Stimulated activated naive B cell treated with anti-CD40 and anti-IgM and Interleukin-4, amounts not matched to agents 10 μg/mL and 1 μg/mL and 100 μg/mL, for 72 hours (primary cell): Measurements from ENCODE around the gene SLC7A10.
"Not testable (repeated sequence)": the region's sequence is repeated elsewhere in the genome, so short reads cannot be mapped to it uniquely, and the experiment has no call there.

Source experiments
- ATAC-seq, 2 donors: fragments of 150-1000 bp; cut with Tn5 transposase; replicated peaks; 2 replicates each; pipeline ENCODE4 v1.10.0; 2021; ENCODE audit warnings: moderate library complexity in 1 of 2
- DNase-seq: peaks from one replicate; pipeline ENCODE4 v3.0.0; 2021
- H3K27ac Mint-ChIP-seq: one replicate; pipeline ENCODE4 v1.8.0; 2022; ENCODE audit warnings: mild to moderate bottlenecking, mixed read lengths
- H3K27me3 Mint-ChIP-seq, 2 donors: one replicate each; pipeline ENCODE4 v1.8.0; 2022; ENCODE audit warnings: mixed read lengths in 2 of 2
- H3K36me3 Mint-ChIP-seq, 2 donors: one replicate each; pipeline ENCODE4 v1.8.0; 2022; ENCODE audit warnings: mixed read lengths in 2 of 2, mild to moderate bottlenecking in 1 of 2
- H3K4me1 Mint-ChIP-seq, 2 donors: one replicate each; pipeline ENCODE4 v1.8.0; 2022; ENCODE audit warnings: mixed read lengths in 2 of 2, mild to moderate bottlenecking in 1 of 2
- H3K4me3 Mint-ChIP-seq, 2 donors: one replicate each; pipeline ENCODE4 v1.8.0; 2022; ENCODE audit warnings: mild to moderate bottlenecking in 2 of 2, mixed read lengths in 2 of 2, moderate library complexity in 1 of 2
- H3K9me3 Mint-ChIP-seq, 2 donors: one replicate each; pipeline ENCODE4 v1.8.0; 2022; ENCODE audit warnings: mixed read lengths in 2 of 2, mild to moderate bottlenecking in 1 of 2

The SLC7A10 gene

GRCh38 chr19:33224694-33225457 is 774 bp downstream of the SLC7A10 start:
- Mint-ChIP-seq H3K27me3 (peaks cover 67 to 81% of the 10 kb centered on the region in 2 donors), H3K4me1 (peaks cover 8 to 18% of the 10 kb centered on the region in 2 donors), H3K36me3 (peaks cover 2 to 20% of the 10 kb centered on the region in 2 donors), H3K4me3 (no peak overlapping the region), H3K27ac (no peak overlapping the region), H3K9me3 (peaks cover 14 to 16% of the 10 kb centered on the region in 2 donors)
- ATAC-seq (no peak), DNase-seq (no peak)

- H3K9me3 Mint-ChIP-seq, H3K36me3 Mint-ChIP-seq, H3K27ac Mint-ChIP-seq, ATAC-seq, DNase-seq, H3K4me3 Mint-ChIP-seq: not testable (repeated sequence)
- peaks cover 8 to 16% of the 10 kb centered on the region in 2 donors for H3K4me1 Mint-ChIP-seq
- H3K27me3 Mint-ChIP-seq, result peaks cover 51 to 63% of the 10 kb centered on the region in 2 donors
Measured at GRCh38 chr19:33222255-33222654, 3.4 kb downstream of the SLC7A10 start.

GRCh38 chr19:33221638-33222037 is 4.0 kb downstream of the SLC7A10 start:
- Mint-ChIP-seq H3K27me3 (peaks cover 47 to 57% of the 10 kb centered on the region in 2 donors), H3K4me1 (peaks cover 6 to 13% of the 10 kb centered on the region in 2 donors), H3K27ac (no peak overlapping the region), H3K4me3 (no peak overlapping the region), H3K9me3 (peaks cover 0 to 1% of the 10 kb centered on the region in 2 donors), H3K36me3 (peaks cover 0 to 4% of the 10 kb centered on the region in 2 donors)
- ATAC-seq, result no peak
- no peak for DNase-seq

GRCh38 chr19:33220735-33221134 is 4.9 kb downstream of the SLC7A10 start:
- Mint-ChIP-seq H3K9me3 (no peaks in the 10 kb centered on the region), H3K36me3 (no peaks in the 10 kb centered on the region), H3K4me1 (peaks cover 3 to 4% of the 10 kb centered on the region in 2 donors), H3K4me3 (no peak overlapping the region), H3K27ac (no peak overlapping the region), H3K27me3 (peaks cover 43 to 48% of the 10 kb centered on the region in 2 donors)
- DNase-seq (no peak), ATAC-seq (no peak)

GRCh38 chr19:33220115-33220514 is 5.5 kb downstream of the SLC7A10 start:
- Mint-ChIP-seq H3K9me3 (no peaks in the 10 kb centered on the region), H3K4me1 (peaks cover 3 to 4% of the 10 kb centered on the region in 2 donors), H3K4me3 (no peak overlapping the region), H3K27me3 (peaks cover 42 to 46% of the 10 kb centered on the region in 2 donors), H3K27ac (no peak overlapping the region), H3K36me3 (no peaks in the 10 kb centered on the region)
- no peak for ATAC-seq
- DNase-seq, result no peak

- H3K4me3 Mint-ChIP-seq, result no peak overlapping the region
- H3K9me3 Mint-ChIP-seq, result no peaks in the 10 kb centered on the region
- no peaks in the 10 kb centered on the region for H3K4me1 Mint-ChIP-seq
- DNase-seq, result no peak
- no peaks in the 10 kb centered on the region for H3K36me3 Mint-ChIP-seq
- no peak for ATAC-seq
- H3K27me3 Mint-ChIP-seq, result peaks cover 34 to 38% of the 10 kb centered on the region in 2 donors
- no peak overlapping the region for H3K27ac Mint-ChIP-seq
Measured at GRCh38 chr19:33219261-33219815, 6.3 kb downstream of the SLC7A10 start.

- H3K27me3 Mint-ChIP-seq, result peaks cover 20 to 28% of the 10 kb centered on the region in 2 donors
- DNase-seq, result no peak
- no peaks in the 10 kb centered on the region for H3K9me3 Mint-ChIP-seq
- no peak overlapping the region for H3K4me3 Mint-ChIP-seq
- ATAC-seq, result no peak
- no peak overlapping the region for H3K27ac Mint-ChIP-seq
- H3K4me1 Mint-ChIP-seq, result no peaks in the 10 kb centered on the region
- H3K36me3 Mint-ChIP-seq, result no peaks in the 10 kb centered on the region
Measured at GRCh38 chr19:33217881-33218280, 7.8 kb downstream of the SLC7A10 start.

GRCh38 chr19:33216198-33216830 is 9.3 kb downstream of the SLC7A10 start:
- ATAC-seq (no peak), DNase-seq (no peak)
- Mint-ChIP-seq H3K36me3 (no peaks in the 10 kb centered on the region), H3K4me3 (no peak overlapping the region), H3K4me1 (no peaks in the 10 kb centered on the region), H3K27ac (no peak overlapping the region), H3K27me3 (peaks cover 13 to 14% of the 10 kb centered on the region in 2 donors), H3K9me3 (no peaks in the 10 kb centered on the region)

GRCh38 chr19:33215438-33216197 is 10.0 kb downstream of the SLC7A10 start:
- peaks cover 6 to 7% of the 10 kb centered on the region in 2 donors for H3K27me3 Mint-ChIP-seq
- no peak for DNase-seq
- no peak for ATAC-seq
- no peak overlapping the region for H3K27ac Mint-ChIP-seq
- no peaks in the 10 kb centered on the region for H3K9me3 Mint-ChIP-seq
- H3K36me3 Mint-ChIP-seq, result no peaks in the 10 kb centered on the region
- H3K4me3 Mint-ChIP-seq, result no peak overlapping the region
- no peaks in the 10 kb centered on the region for H3K4me1 Mint-ChIP-seq

GRCh38 chr19:33214596-33214995 is 11.1 kb downstream of the SLC7A10 start:
- H3K9me3 Mint-ChIP-seq, result no peaks in the 10 kb centered on the region
- DNase-seq (no peak), ATAC-seq (no peak)
- no peaks in the 10 kb centered on the region for H3K36me3 Mint-ChIP-seq
- H3K27me3 Mint-ChIP-seq, result peaks cover 4 to 5% of the 10 kb centered on the region in 2 donors
- no peak overlapping the region for H3K4me3 Mint-ChIP-seq
- H3K4me1 Mint-ChIP-seq, result no peaks in the 10 kb centered on the region
- H3K27ac Mint-ChIP-seq, result no peak overlapping the region

GRCh38 chr19:33212436-33213172 is 13.0 kb downstream of the SLC7A10 start:
- Mint-ChIP-seq H3K27me3 (peaks cover 4 to 5% of the 10 kb centered on the region in 2 donors), H3K4me1 (no peaks in the 10 kb centered on the region), H3K4me3 (no peak overlapping the region), H3K9me3 (no peaks in the 10 kb centered on the region), H3K27ac (no peak overlapping the region), H3K36me3 (no peaks in the 10 kb centered on the region)
- no peak for DNase-seq
- no peak for ATAC-seq

- Mint-ChIP-seq H3K27me3 (peaks cover 4 to 5% of the 10 kb centered on the region in 2 donors), H3K4me3 (no peak overlapping the region), H3K36me3 (no peaks in the 10 kb centered on the region), H3K9me3 (no peaks in the 10 kb centered on the region), H3K4me1 (no peaks in the 10 kb centered on the region), H3K27ac (no peak overlapping the region)
- no peak for ATAC-seq
- DNase-seq, result no peak
Measured at GRCh38 chr19:33211794-33212435, 13.7 kb downstream of the SLC7A10 start.

- Mint-ChIP-seq H3K27ac (no peak overlapping the region), H3K4me3 (no peak overlapping the region), H3K4me1 (no peaks in the 10 kb centered on the region), H3K9me3 (no peaks in the 10 kb centered on the region), H3K36me3 (no peaks in the 10 kb centered on the region), H3K27me3 (peaks cover 0 to 4% of the 10 kb centered on the region in 2 donors)
- DNase-seq (no peak), ATAC-seq (no peak)
Measured at GRCh38 chr19:33210266-33210940, 15.2 kb downstream of the SLC7A10 start.
